GM12875 (cell line): ENCODE measurements around the gene TIGD3.

Experiments
- H3K4me3 ChIP-seq: one replicate; pipeline ENCODE4 v1.5.1; 2011; ENCODE audit warnings: low read depth, low read length, control low read depth
- CTCF ChIP-seq: IDR thresholded peaks from 2 replicates; pipeline ENCODE4 v1.5.1; 2011; ENCODE audit warnings: low read depth, mild to moderate bottlenecking, control low read depth, inconsistent platforms, low read length, moderate library complexity, borderline replicate concordance; ENCODE audit not compliant: insufficient read depth

TIGD3 gene

GRCh38 chr11:65383778-65384177, 29.2 kb downstream of the TIGD3 start:
- H3K4me3 ChIP-seq = no peak overlapping the region
- no peak for TF ChIP-seq CTCF

GRCh38 chr11:65384301-65384889, 29.8 kb downstream of the TIGD3 start:
- TF ChIP-seq CTCF = no peak
- H3K4me3 ChIP-seq = no peak overlapping the region

- no peak for TF ChIP-seq CTCF
- H3K4me3 ChIP-seq = peak within 1 kb of the TSS; percentile 81
These were observed 32.0 kb downstream of the TIGD3 start, which contains the start of gene FRMD8 for GRCh38 chr11:65386307-65387140. Gene FRMD8, plus strand, starts transcription at chr11:65386637. Its CDS starts 400 bp downstream, at chr11:65387037.

- no peak for TF ChIP-seq CTCF
- no peak overlapping the region for H3K4me3 ChIP-seq
These were observed 34.2 kb downstream of the TIGD3 start for GRCh38 chr11:65388731-65389130.

GRCh38 chr11:65389294-65389980, 34.9 kb downstream of the TIGD3 start:
- no peak overlapping the region for H3K4me3 ChIP-seq
- no peak for TF ChIP-seq CTCF

GRCh38 chr11:65390099-65390941, 35.8 kb downstream of the TIGD3 start:
- no peak overlapping the region for H3K4me3 ChIP-seq
- no peak for TF ChIP-seq CTCF
